A549 (cell line): ENCODE results near the gene MYO1C.
"Not testable (repeated sequence)": the region's sequence is repeated elsewhere in the genome, so short reads cannot be mapped to it uniquely, and the experiment has no call there.

Source experiments
- CHD2 ChIP-seq: fragments of 150-350 bp; IDR thresholded peaks from 2 replicates; pipeline ENCODE4 v1.6.1; 2014; ENCODE audit warnings: low read length; ENCODE audit not compliant: partially characterized antibody
- ESRRA ChIP-seq: fragments of 150-350 bp; IDR thresholded peaks from 2 replicates; pipeline ENCODE4 v1.6.1; 2014; ENCODE audit warnings: mild to moderate bottlenecking, low read length, borderline replicate concordance
- MAFK ChIP-seq: fragments of 450-650 bp; IDR thresholded peaks from 2 replicates; pipeline ENCODE4 v1.6.1; 2014; ENCODE audit not compliant: partially characterized antibody
- NPAS2 ChIP-seq: fragments of 250-450 bp; sonication (Bioruptor Pico); IDR thresholded peaks from 2 replicates; pipeline ENCODE4 v1.8.0; 2022; ENCODE audit warnings: mild to moderate bottlenecking, moderate library complexity, borderline replicate concordance
- RFX5 ChIP-seq: fragments of 450-650 bp; IDR thresholded peaks from 2 replicates; pipeline ENCODE4 v1.7.1; 2014; ENCODE audit warnings: antibody characterized with exemption, mild to moderate bottlenecking, moderate library complexity
- SMC3 ChIP-seq: fragments of >200 bp; sonication (Bioruptor Twin); formaldehyde crosslinking; IDR thresholded peaks from 3 replicates; pipeline ENCODE4 v1.6.1; 2018; ENCODE audit warnings: inconsistent platforms
- ZC3H11A ChIP-seq: fragments of 450-650 bp; IDR thresholded peaks from 2 replicates; pipeline ENCODE4 v1.6.1; 2014; ENCODE audit warnings: antibody characterized with exemption, mild to moderate bottlenecking
- ZSCAN20 ChIP-seq: fragments of 250-450 bp; sonication (Bioruptor Pico); IDR thresholded peaks from 2 replicates; pipeline ENCODE4 v1.8.0; 2022; ENCODE audit warnings: mild to moderate bottlenecking, moderate library complexity

DNA sequence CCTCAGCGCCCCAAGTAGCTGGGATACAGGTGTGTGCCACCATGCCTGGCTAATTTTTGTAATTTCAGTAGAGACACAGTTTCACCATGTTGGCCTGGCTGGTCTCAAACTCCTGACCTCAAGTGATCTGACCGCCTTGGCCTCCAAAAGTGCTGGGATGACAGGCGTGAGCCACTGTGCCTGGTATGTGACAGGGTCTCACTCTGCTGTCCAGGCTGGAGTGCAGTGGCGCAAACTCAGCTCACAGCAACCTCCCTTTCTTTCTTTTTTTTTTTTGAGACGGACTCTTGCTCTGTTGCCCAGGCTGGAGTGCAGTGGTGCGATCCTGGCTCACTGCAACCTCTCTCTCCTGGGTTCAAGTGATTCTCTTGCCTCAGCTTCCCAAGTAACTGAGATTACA lies 49.8 kb downstream of the MYO1C start:
- not testable (repeated sequence) for TF ChIP-seq ESRRA; MAFK; RFX5; CHD2; ZC3H11A; NPAS2 (CRISPR knock-in tag); SMC3; ZSCAN20 (CRISPR knock-in tag)
